MM.1S (cell line): ENCODE measurements around the gene GLA.

Experiments used
- DNase-seq: peaks from one replicate; pipeline ENCODE4 v3.0.0-alpha.2; 2015
- H2AFZ ChIP-seq: fragments of 300-600 bp; sonication (generic); 2 replicates; pipeline ENCODE4 v1.6.0; 2016; ENCODE audit warnings: antibody characterized with exemption, low read length
- H3F3A ChIP-seq: fragments of 300-600 bp; sonication (generic); 2 replicates; pipeline ENCODE4 v1.6.1; 2016; ENCODE audit warnings: mild to moderate bottlenecking, antibody characterized with exemption, low read length, moderate library complexity, mixed read lengths; ENCODE audit not compliant: insufficient read depth
- H3K27ac ChIP-seq: fragments of 300-600 bp; sonication (generic); 2 replicates; pipeline ENCODE4 v1.5.1; 2016; ENCODE audit warnings: mild to moderate bottlenecking, low read length
- H3K27me3 ChIP-seq: fragments of 300-600 bp; sonication (generic); replicated peaks from 2 replicates; pipeline ENCODE4 v1.6.0; 2016; ENCODE audit warnings: low read length; ENCODE audit not compliant: insufficient read depth
- H3K36me3 ChIP-seq: fragments of 300-600 bp; sonication (generic); replicated peaks from 2 replicates; pipeline ENCODE4 v1.6.1; 2016; ENCODE audit warnings: mild to moderate bottlenecking, low read length, mixed read lengths; ENCODE audit not compliant: insufficient read depth
- H3K4me1 ChIP-seq: fragments of 300-600 bp; sonication (generic); 2 replicates; pipeline ENCODE4 v1.6.1; 2016; ENCODE audit warnings: low read length, mixed read lengths
- H3K4me2 ChIP-seq: fragments of 300-600 bp; sonication (generic); 2 replicates; pipeline ENCODE4 v1.6.0; 2016; ENCODE audit warnings: low read depth, low read length
- H3K4me3 ChIP-seq: fragments of 300-600 bp; sonication (generic); 2 replicates; pipeline ENCODE4 v1.5.1; 2016; ENCODE audit warnings: low read length, mixed read lengths
- H3K79me2 ChIP-seq: fragments of 300-600 bp; sonication (generic); 2 replicates; pipeline ENCODE4 v1.6.1; 2016; ENCODE audit warnings: mixed run types, low read length, mixed read lengths
- H3K9ac ChIP-seq: fragments of 300-600 bp; sonication (generic); 2 replicates; pipeline ENCODE4 v1.6.1; 2016; ENCODE audit warnings: low read length, mixed read lengths
- H3K9me2 ChIP-seq: fragments of 300-600 bp; sonication (generic); replicated peaks from 2 replicates; pipeline ENCODE4 v1.6.1; 2016; ENCODE audit warnings: mild to moderate bottlenecking, low read length, mixed read lengths; ENCODE audit not compliant: insufficient read depth
- H3K9me3 ChIP-seq: fragments of 300-600 bp; sonication (generic); replicated peaks from 2 replicates; pipeline ENCODE4 v1.6.1; 2016; ENCODE audit warnings: mild to moderate bottlenecking, low read length, mixed read lengths; ENCODE audit not compliant: insufficient read depth
- H4K20me1 ChIP-seq: fragments of 300-600 bp; sonication (generic); 2 replicates; pipeline ENCODE4 v1.6.1; 2016; ENCODE audit warnings: mild to moderate bottlenecking, low read length, moderate library complexity, mixed read lengths; ENCODE audit not compliant: insufficient read depth
- EZH2 ChIP-seq: fragments of 300-600 bp; sonication (generic); optimal IDR thresholded peaks from 2 replicates; pipeline ENCODE3; 2017; ENCODE audit warnings: low read depth, mild to moderate bottlenecking, antibody characterized with exemption, low read length, mixed read lengths
- EZH2phosphoT487 ChIP-seq: fragments of 300-600 bp; sonication (generic); IDR thresholded peaks from 2 replicates; pipeline ENCODE4 v1.6.1; 2018; ENCODE audit warnings: antibody characterized with exemption, low read length
- TF ChIP-seq, protein P1 (sequence below): fragments of 300-600 bp; sonication (generic); IDR thresholded peaks from 2 replicates; pipeline ENCODE4 v1.5.1; 2016; ENCODE audit warnings: antibody characterized with exemption, low read length, mixed read lengths

GLA gene

DNA sequence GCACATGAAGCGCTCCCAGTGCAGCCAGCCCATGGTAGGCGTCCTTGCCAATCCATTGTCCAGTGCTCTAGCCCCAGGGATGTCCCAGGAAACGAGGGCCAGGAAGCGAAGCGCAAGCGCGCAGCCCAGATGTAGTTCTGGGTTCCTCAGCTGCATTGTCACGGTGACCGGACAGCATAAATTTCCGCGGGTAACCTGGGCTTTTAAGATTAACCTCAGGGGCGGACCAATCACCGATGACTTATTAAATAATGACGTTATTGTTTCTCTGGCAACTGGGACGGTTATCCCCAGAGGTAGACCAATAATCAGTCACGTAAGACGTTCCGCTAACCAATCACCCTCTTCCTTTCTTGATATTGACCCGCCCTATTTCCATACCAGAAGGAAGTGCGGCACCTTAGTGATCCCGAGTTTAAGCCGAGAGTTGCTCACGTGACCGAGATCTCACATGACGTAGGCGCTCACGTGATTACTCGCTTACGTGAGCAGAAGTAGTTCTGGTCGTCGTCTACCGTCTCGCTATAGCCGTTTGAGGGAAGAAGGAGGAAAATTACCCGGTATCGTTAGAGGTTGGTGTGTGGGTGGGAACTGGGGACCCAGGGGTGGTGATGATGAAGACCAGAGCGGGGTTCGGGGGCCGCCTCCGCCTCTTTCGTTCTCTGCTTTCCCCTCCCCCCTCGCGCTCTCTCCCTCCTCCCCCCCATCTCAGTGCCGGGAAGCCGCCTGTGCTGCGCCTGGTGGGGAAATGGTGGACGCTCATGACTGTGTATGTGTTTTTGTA, at the start of gene GLA, which contains the start of gene HNRNPH2:
Gene GLA, minus strand, starts transcription at position 178 of the 784 bp plus-strand sequence. Its CDS starts 22 bp downstream, at position 156.
Gene HNRNPH2, plus strand, starts transcription at position 475 of the 784 bp plus-strand sequence. CDS start 3,767 bp downstream, outside the sequence.
- TF ChIP-seq, protein P1, sequence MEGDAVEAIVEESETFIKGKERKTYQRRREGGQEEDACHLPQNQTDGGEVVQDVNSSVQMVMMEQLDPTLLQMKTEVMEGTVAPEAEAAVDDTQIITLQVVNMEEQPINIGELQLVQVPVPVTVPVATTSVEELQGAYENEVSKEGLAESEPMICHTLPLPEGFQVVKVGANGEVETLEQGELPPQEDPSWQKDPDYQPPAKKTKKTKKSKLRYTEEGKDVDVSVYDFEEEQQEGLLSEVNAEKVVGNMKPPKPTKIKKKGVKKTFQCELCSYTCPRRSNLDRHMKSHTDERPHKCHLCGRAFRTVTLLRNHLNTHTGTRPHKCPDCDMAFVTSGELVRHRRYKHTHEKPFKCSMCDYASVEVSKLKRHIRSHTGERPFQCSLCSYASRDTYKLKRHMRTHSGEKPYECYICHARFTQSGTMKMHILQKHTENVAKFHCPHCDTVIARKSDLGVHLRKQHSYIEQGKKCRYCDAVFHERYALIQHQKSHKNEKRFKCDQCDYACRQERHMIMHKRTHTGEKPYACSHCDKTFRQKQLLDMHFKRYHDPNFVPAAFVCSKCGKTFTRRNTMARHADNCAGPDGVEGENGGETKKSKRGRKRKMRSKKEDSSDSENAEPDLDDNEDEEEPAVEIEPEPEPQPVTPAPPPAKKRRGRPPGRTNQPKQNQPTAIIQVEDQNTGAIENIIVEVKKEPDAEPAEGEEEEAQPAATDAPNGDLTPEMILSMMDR: no peak
- TF ChIP-seq EZH2 (no peak), EZH2phosphoT487 (no peak)
- peak within 1 kb of the TSS; percentile 74 for H2AFZ ChIP-seq

GRCh38 chrX:101452056-101452455, 44.3 kb upstream of the GLA start:
- no peak overlapping the region for H3K4me2 ChIP-seq
- no peak for DNase-seq

More for the DNA sequence above, at the start of gene GLA, which contains the start of gene HNRNPH2:
- Histone ChIP-seq H3K9me3 (no peaks in the 10 kb centered on the region), H3K36me3 (no peaks in the 10 kb centered on the region), H3K9ac (peak within 1 kb of the TSS; percentile 95), H3K9me2 (no peaks in the 10 kb centered on the region), H3K4me1 (0 out of 2 replicates have a peak, but pooled peaks cover 3% of the 10 kb centered on the region), H3K4me3 (peak within 1 kb of the TSS; percentile 83), H3K27ac (peak within 1 kb of the TSS; percentile 89), H3K4me2 (peak within 1 kb of the TSS; percentile 74), H3K27me3 (no peaks in the 10 kb centered on the region), H3F3A (peaks cover 6% of the 10 kb centered on the region), H3K79me2 (peaks cover 74% of the 10 kb centered on the region), H4K20me1 (no peaks in the 10 kb centered on the region)
- DNase-seq: peak; percentile 97

GRCh38 chrX:101450961-101451360, 43.2 kb upstream of the GLA start:
- TF ChIP-seq, protein P1: no peak

More at GRCh38 chrX:101452056-101452455, 44.3 kb upstream of the GLA start:
- no peaks in the 10 kb centered on the region for H3K36me3 ChIP-seq
- H3K9me2 ChIP-seq: no peaks in the 10 kb centered on the region
- no peaks in the 10 kb centered on the region for H3K4me1 ChIP-seq
- H3K9ac ChIP-seq: no peak overlapping the region
- no peak overlapping the region for H3K4me3 ChIP-seq
- H3K9me3 ChIP-seq: no peaks in the 10 kb centered on the region
- H4K20me1 ChIP-seq: no peaks in the 10 kb centered on the region
- H3K27ac ChIP-seq: no peak overlapping the region
- no peaks in the 10 kb centered on the region for H3F3A ChIP-seq
- no peaks in the 10 kb centered on the region for H3K27me3 ChIP-seq
- H3K79me2 ChIP-seq: no peaks in the 10 kb centered on the region
- TF ChIP-seq, protein P1: no peak
- no peak for TF ChIP-seq EZH2phosphoT487
- no peak for TF ChIP-seq EZH2
- no peak overlapping the region for H2AFZ ChIP-seq

More at GRCh38 chrX:101450961-101451360, 43.2 kb upstream of the GLA start:
- no peaks in the 10 kb centered on the region for H3K9me3 ChIP-seq
- no peak overlapping the region for H2AFZ ChIP-seq
- no peaks in the 10 kb centered on the region for H4K20me1 ChIP-seq
- H3K9me2 ChIP-seq: no peaks in the 10 kb centered on the region
- DNase-seq: no peak
- no peaks in the 10 kb centered on the region for H3F3A ChIP-seq
- no peak overlapping the region for H3K4me2 ChIP-seq
- no peaks in the 10 kb centered on the region for H3K79me2 ChIP-seq
- no peak overlapping the region for H3K9ac ChIP-seq
- H3K4me3 ChIP-seq: no peak overlapping the region
- H3K27me3 ChIP-seq: no peaks in the 10 kb centered on the region
- H3K27ac ChIP-seq: no peak overlapping the region
- H3K4me1 ChIP-seq: no peaks in the 10 kb centered on the region
- no peaks in the 10 kb centered on the region for H3K36me3 ChIP-seq
